IPS DF 6.9 (cell line): ENCODE data around the gene MEIS2.

Source experiments
- DNase-seq: peaks from one replicate; pipeline ENCODE4 v3.0.0-alpha.2; 2013; ENCODE audit warnings: low read depth, low spot score
- H3K27ac ChIP-seq: one replicate; pipeline ENCODE4 v1.5.1; 2013; ENCODE audit warnings: low read length, control low read depth
- H3K27me3 ChIP-seq: 2 replicates; pipeline ENCODE4 v1.6.1; 2013; ENCODE audit warnings: mild to moderate bottlenecking, low read length; ENCODE audit not compliant: control insufficient read depth, insufficient read depth
- H3K36me3 ChIP-seq: 2 replicates; pipeline ENCODE4 v1.6.1; 2013; ENCODE audit warnings: low read length; ENCODE audit not compliant: control insufficient read depth, insufficient read depth
- H3K4me1 ChIP-seq: 2 replicates; pipeline ENCODE4 v1.6.1; 2013; ENCODE audit warnings: low read length; ENCODE audit not compliant: control insufficient read depth, insufficient read depth
- H3K4me3 ChIP-seq: 2 replicates; pipeline ENCODE4 v1.5.1; 2013; ENCODE audit warnings: mild to moderate bottlenecking, low read length
- H3K9me3 ChIP-seq: 2 replicates; pipeline ENCODE4 v1.6.1; 2013; ENCODE audit warnings: low read length, inconsistent platforms; ENCODE audit not compliant: control insufficient read depth, insufficient read depth
- WGBS: extraction: QIAGEN DNeasy Blood & Tissue Kit; methylation state at CpG from one replicate; pipeline ENCODE4 v1.1.7; 2013; ENCODE audit warnings: mixed read lengths, missing lambda C conversion rate; ENCODE audit not compliant: insufficient read length, insufficient coverage; 5-methylcytosine and 5-hydroxymethylcytosine counted together

Gene MEIS2

DNA sequence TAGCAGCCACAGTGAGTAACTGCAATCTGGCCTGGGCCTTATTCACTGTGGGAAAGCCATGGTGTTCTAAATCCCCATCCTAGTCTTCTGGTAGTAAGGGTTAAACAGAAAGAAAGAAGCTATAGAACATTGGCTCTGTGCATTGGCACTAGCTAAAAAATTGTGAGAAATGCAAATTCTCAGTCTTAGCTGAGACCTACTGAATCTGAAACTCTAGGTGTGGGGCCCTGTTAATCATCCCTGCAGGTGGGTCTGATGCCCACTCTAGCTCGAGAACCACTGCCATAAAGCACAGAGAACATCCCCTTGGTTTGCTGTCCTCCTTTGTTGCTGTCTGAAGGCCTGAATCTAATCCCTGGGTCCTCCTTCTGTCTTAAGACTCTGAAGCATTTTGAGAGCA, 59.3 kb downstream of the MEIS2 start:
- no peak for DNase-seq
- H3K4me3 ChIP-seq = no peak overlapping the region
- peaks cover 3% of the 10 kb centered on the region; the same call in 1 of the 2 replicates for H3K4me1 ChIP-seq
- no peaks in the 10 kb centered on the region for H3K36me3 ChIP-seq
- no peaks in the 10 kb centered on the region for H3K27me3 ChIP-seq
- WGBS = no CpG with 5 or more reads among the region's 1 CpG
- no peak overlapping the region for H3K27ac ChIP-seq
- H3K9me3 ChIP-seq = no peaks in the 10 kb centered on the region

- Histone ChIP-seq H3K4me3 (no peak overlapping the region), H3K4me1 (0 out of 2 replicates have a peak, but pooled peaks cover 2% of the 10 kb centered on the region), H3K27ac (no peak overlapping the region), H3K36me3 (no peaks in the 10 kb centered on the region), H3K9me3 (no peaks in the 10 kb centered on the region), H3K27me3 (no peaks in the 10 kb centered on the region)
- no CpG with 5 or more reads among the region's 4 CpGs for WGBS
- no peak for DNase-seq
Measured at GRCh38 chr15:37040072-37040742, 60.1 kb downstream of the MEIS2 start.

- H3K27me3 ChIP-seq = no peaks in the 10 kb centered on the region
Measured at GRCh38 chr15:37038716-37039106, 61.6 kb downstream of the MEIS2 start.

GRCh38 chr15:37037850-37038715, 62.3 kb downstream of the MEIS2 start:
- no peak for DNase-seq
- WGBS = no CpG with 5 or more reads among the region's 7 CpGs
- Histone ChIP-seq H3K36me3 (no peaks in the 10 kb centered on the region), H3K4me3 (no peak overlapping the region), H3K4me1 (no peaks in the 10 kb centered on the region), H3K9me3 (no peaks in the 10 kb centered on the region), H3K27me3 (no peaks in the 10 kb centered on the region), H3K27ac (no peak overlapping the region)

More at GRCh38 chr15:37038716-37039106, 61.6 kb downstream of the MEIS2 start:
- no peak overlapping the region for H3K27ac ChIP-seq
- no peaks in the 10 kb centered on the region for H3K4me1 ChIP-seq
- no peak overlapping the region for H3K4me3 ChIP-seq
- H3K9me3 ChIP-seq = no peaks in the 10 kb centered on the region
- no CpG with 5 or more reads among the region's 7 CpGs for WGBS
- H3K36me3 ChIP-seq = no peaks in the 10 kb centered on the region
- no peak for DNase-seq

- no peak overlapping the region for H3K27ac ChIP-seq
- WGBS = no CpG with 5 or more reads among the region's 7 CpGs
Measured at GRCh38 chr15:37037071-37037655, 63.2 kb downstream of the MEIS2 start.

DNA sequence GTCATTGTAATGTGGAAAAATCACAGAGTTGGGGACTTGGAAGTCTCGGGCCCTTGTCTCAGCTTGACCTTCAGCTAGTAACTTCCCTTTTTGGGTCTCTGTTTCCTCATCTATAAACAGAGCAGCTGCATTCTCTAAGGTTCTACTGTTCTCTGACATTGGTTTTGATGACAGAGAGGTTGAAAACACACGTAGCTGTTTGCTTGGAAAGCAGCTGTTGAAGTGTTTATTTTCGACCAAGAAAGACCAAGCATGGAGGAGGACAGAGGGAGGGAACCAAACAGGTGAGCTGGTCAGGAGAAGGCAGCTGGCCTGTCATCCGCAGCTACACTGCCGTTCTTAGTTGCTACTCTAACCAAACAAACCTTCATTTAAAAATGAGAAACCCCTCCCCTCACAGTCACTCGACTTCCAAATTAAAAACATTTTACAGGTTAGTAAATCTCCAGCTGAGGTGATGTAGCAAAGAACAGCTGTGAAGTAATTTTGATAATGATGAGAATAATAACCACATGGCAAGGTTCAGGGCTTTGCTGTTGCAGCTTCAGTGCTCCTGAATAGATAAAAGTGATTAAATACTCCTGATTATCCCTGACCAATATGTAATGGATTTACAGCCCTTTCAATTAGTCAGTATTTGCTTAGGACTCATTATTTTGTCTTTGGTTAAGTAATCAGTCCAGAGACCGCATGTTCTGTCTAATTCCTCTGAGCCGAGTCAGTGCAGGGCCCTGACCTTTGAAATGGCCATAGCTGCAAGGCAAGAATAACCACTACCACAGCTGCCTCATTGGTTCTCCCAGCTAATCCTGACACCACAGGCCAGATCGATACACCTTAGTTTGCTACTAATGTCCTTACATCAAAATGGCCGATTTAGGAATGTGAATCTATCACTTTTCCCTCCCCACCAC, 65.3 kb downstream of the MEIS2 start:
- Histone ChIP-seq H3K4me3 (no peak overlapping the region), H3K27ac (no peak overlapping the region), H3K9me3 (no peaks in the 10 kb centered on the region), H3K4me1 (peaks cover 1% of the 10 kb centered on the region; the same call in 1 of the 2 replicates), H3K36me3 (no peaks in the 10 kb centered on the region), H3K27me3 (no peaks in the 10 kb centered on the region)
- no CpG with 5 or more reads among the region's 10 CpGs for WGBS
- DNase-seq = no peak

More at GRCh38 chr15:37037071-37037655, 63.2 kb downstream of the MEIS2 start:
- Histone ChIP-seq H3K27me3 (no peaks in the 10 kb centered on the region), H3K4me1 (peaks cover under 1% of the 10 kb centered on the region; the same call in 1 of the 2 replicates), H3K36me3 (no peaks in the 10 kb centered on the region), H3K9me3 (no peaks in the 10 kb centered on the region), H3K4me3 (no peak overlapping the region)
- no peak for DNase-seq

DNA sequence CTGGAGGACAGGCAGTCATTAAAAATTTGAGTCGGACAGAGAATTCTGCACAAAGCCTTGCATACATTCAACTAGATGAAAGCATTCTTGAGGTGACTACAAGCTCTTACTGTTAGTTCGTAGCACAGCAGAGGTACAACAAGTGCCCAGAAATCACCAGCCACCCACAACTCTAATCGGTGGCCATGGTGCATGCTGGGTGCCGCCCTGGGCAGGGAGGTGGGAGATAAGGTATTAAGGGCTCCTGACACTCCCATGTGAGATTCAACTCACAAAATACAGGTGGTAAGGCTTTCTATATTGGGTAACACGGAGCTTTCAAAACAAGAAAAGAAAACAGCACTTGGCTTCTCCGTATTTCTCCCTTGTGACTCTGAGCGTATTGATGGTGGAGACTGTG, 66.0 kb downstream of the MEIS2 start:
- H3K4me1 ChIP-seq = peaks cover 1% of the 10 kb centered on the region; the same call in 1 of the 2 replicates
- DNase-seq = no peak
- no peaks in the 10 kb centered on the region for H3K27me3 ChIP-seq
- H3K9me3 ChIP-seq = no peaks in the 10 kb centered on the region
- H3K36me3 ChIP-seq = no peaks in the 10 kb centered on the region
- WGBS = no CpG with 5 or more reads among the region's 7 CpGs
- no peak overlapping the region for H3K4me3 ChIP-seq
- H3K27ac ChIP-seq = no peak overlapping the region

DNA sequence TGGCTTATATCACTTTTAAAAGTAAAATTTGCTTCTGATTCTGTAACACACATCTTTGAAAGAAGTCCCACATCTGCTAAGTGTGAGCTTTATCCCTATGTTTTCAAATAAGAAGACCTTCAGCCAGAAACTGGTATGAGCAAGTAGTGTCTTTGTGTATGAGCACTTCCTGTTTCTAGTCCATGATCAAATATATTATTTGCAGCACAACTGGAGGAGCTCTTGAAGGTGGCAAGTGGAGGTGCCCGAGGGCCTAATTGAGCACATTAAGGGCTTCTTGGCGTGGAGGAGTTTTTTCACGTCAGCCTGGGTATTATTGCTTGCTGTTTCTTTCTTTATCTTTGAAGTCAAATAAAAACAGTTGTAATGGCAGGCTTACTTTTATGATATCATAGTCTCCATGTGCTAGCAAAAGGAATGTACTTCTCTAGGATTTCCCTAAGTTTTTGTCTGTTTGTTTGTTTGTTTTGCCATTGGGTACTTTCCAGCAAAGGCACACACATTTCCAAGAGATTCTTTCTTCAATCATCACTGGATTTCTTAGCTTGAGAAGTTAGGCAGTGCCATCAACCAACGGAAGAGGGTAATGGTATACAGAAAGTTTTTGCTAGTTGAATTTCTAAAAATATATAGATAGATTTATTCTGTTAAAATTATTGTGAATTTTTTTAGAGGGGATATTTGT, 68.1 kb downstream of the MEIS2 start:
- Histone ChIP-seq H3K4me3 (no peak overlapping the region), H3K9me3 (no peaks in the 10 kb centered on the region), H3K4me1 (peaks cover 1% of the 10 kb centered on the region; the same call in 1 of the 2 replicates), H3K27ac (no peak overlapping the region), H3K27me3 (no peaks in the 10 kb centered on the region), H3K36me3 (no peaks in the 10 kb centered on the region)
- WGBS = no CpG with 5 or more reads among the region's 4 CpGs
- DNase-seq = no peak

DNA sequence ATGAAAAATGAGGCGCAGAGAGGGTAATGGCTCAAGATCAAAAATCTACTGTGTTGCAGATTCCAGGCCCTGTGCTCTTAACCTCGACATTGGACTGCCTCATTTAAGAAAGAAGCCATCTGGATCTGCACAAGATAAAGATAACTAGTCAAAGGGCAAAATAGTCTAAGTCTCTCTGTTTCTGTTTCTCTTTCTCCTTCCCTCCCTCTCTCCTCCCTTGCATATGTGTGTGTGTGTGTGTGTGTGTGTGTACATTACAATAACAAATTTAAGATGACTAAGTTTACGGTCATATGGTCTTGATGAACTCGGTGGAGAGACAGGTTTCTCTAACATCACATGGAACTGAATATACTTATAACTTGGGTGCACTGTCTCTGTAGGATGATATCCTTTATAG, 69.2 kb downstream of the MEIS2 start:
- WGBS = no CpG with 5 or more reads among the region's 4 CpGs
- no peaks in the 10 kb centered on the region for H3K27me3 ChIP-seq
- H3K4me1 ChIP-seq = peaks cover 1% of the 10 kb centered on the region; the same call in 1 of the 2 replicates
- H3K4me3 ChIP-seq = no peak overlapping the region
- no peaks in the 10 kb centered on the region for H3K36me3 ChIP-seq
- no peak for DNase-seq
- no peaks in the 10 kb centered on the region for H3K9me3 ChIP-seq
- H3K27ac ChIP-seq = no peak overlapping the region
